GM13976 (cell line): Measurements from ENCODE around the gene PRRT3.

ENCODE experiments used
- DNase-seq: peaks from one replicate; pipeline ENCODE4 v3.0.0; 2012; ENCODE audit warnings: low spot score
- CTCF ChIP-seq: IDR thresholded peaks from 2 replicates; pipeline ENCODE4 v1.5.1; 2012; ENCODE audit warnings: borderline replicate concordance, mild to moderate bottlenecking; ENCODE audit not compliant: insufficient read depth; ENCODE audit errors: extremely low read depth, missing control alignments, control extremely low read depth
- in situ Hi-C: fragments of 300-500 bp; cut with MboI; formaldehyde crosslinking; loops from one replicate; pipeline ENCODE4 v1.12.0; 2022; ENCODE audit warnings: low sequenced_read_pairs, mixed read lengths, inconsistent platforms; ENCODE audit not compliant: unreplicated experiment

The PRRT3 gene

GRCh38 chr3:9976721-9977709, 24.8 kb upstream of the PRRT3 start:
- DNase-seq = no peak
- in situ Hi-C loops = no loop called here
- no peak for TF ChIP-seq CTCF

GRCh38 chr3:9970020-9970652, 17.9 kb upstream of the PRRT3 start:
- in situ Hi-C loops = no loop called here

GRCh38 chr3:9969632-9970019, 17.4 kb upstream of the PRRT3 start:
- TF ChIP-seq CTCF = no peak
- in situ Hi-C loops = no loop called here
- no peak for DNase-seq

More at GRCh38 chr3:9970020-9970652, 17.9 kb upstream of the PRRT3 start:
- DNase-seq = no peak
- TF ChIP-seq CTCF = no peak

GRCh38 chr3:9966841-9967240, 14.6 kb upstream of the PRRT3 start:
- in situ Hi-C loops = no loop called here
- no peak for DNase-seq
- TF ChIP-seq CTCF = no peak

GRCh38 chr3:9965200-9965875, 13.1 kb upstream of the PRRT3 start:
- no peak for DNase-seq
- in situ Hi-C loops = no loop called here
- TF ChIP-seq CTCF = no peak

GRCh38 chr3:9957214-9957613, 5.0 kb upstream of the PRRT3 start:
- in situ Hi-C loops = no loop called here
- DNase-seq = no peak
- no peak for TF ChIP-seq CTCF
